Measurements from ENCODE around the gene SCN10A. TPM values are rescaled to one million over a fixed set of nuclear protein-coding genes. Genes with fewer than 3 reads are reported as not detected.

SCN10A gene
- total and polyA plus RNA-seq, 5 experiments from 2014 or later = not detected

DNA sequence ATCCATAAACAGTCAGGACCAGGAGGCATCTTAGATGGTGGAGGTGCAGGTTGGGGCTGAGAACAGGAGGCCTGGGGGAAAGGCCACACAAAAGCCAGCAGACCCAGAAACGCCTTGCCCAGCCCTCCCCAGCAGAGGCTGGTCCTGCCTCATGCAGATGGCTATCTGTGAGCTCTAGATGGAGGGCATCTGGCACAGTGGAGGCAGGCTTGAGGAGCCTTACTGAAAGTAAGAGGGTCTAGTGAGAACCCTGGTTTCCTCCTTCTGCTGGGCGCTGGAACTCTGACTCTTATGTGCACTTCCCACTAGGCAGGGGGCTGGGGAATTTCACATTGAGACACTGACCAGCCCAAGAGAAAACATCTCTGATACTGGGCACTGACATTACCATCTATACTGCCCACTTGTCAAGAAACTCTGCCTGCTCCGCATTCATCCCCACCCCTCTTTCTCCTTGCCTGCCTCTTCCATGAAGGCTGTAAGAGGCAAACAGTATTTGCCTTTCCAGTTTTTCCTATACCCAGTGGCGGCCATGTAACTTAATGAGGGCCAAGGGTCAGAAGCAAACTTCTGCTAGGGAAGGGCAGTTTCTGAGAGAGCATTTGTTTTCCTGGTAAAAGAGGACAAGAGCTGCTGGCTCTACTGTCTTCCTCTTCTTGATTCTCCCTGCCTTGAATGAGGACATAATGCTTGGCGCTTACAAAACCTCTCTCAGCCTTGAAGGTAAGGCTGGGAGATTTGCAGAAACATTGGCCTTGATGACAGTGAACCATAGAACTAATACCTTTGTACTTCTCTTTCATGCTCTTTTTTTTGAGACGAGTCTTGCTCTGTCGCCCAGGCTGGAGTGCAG is 162.1 kb downstream of the SCN10A start:
- DNase-seq = peak in 1 of 10 donors; percentile 5
- peaks cover 13 to 43% (median 36%) of the 10 kb centered on the region in 5 donors for H3K27me3 Mint-ChIP-seq
- no peak overlapping the region for H3K4me3 Mint-ChIP-seq
- no peak overlapping the region for H3K27ac Mint-ChIP-seq
- POLR2A ChIA-PET = no interaction called here
- peaks cover under 1 to 6% (median 1%) of the 10 kb centered on the region in 4 donors for H3K4me1 Mint-ChIP-seq
- H3K36me3 Mint-ChIP-seq = no peaks in the 10 kb centered on the region
- no peak for ATAC-seq
- no peaks in the 10 kb centered on the region for H3K9me3 Mint-ChIP-seq

DNA sequence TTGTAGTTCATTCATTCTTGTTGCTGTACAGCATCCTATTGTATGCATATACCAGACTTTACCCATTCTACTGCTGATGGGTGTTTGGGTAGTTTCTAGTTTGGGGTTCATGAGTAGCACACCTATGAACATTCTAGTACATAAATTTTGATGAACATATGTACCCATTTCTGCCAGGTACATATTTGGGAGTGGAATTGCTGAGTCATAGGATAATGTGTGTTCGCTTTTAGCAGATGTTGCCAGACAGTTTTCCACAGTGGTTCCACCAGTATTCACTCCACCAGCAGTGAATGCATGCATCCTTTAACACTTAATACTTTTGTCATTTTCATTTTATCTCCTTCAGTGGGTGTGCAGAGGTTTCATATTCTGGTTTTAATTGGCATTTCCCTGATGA is 163.1 kb downstream of the SCN10A start:
- DNase-seq (no peak), ATAC-seq (no peak)
- Mint-ChIP-seq H3K9me3 (no peaks in the 10 kb centered on the region), H3K27ac (no peak overlapping the region), H3K27me3 (peaks cover 15 to 33% (median 29%) of the 10 kb centered on the region in 5 donors), H3K4me3 (no peak overlapping the region), H3K36me3 (peaks cover 0 to 2% (median 0%) of the 10 kb centered on the region in 3 donors), H3K4me1 (peaks cover 6 to 10% (median 7%) of the 10 kb centered on the region in 4 donors)
- POLR2A ChIA-PET = no interaction called here

DNA sequence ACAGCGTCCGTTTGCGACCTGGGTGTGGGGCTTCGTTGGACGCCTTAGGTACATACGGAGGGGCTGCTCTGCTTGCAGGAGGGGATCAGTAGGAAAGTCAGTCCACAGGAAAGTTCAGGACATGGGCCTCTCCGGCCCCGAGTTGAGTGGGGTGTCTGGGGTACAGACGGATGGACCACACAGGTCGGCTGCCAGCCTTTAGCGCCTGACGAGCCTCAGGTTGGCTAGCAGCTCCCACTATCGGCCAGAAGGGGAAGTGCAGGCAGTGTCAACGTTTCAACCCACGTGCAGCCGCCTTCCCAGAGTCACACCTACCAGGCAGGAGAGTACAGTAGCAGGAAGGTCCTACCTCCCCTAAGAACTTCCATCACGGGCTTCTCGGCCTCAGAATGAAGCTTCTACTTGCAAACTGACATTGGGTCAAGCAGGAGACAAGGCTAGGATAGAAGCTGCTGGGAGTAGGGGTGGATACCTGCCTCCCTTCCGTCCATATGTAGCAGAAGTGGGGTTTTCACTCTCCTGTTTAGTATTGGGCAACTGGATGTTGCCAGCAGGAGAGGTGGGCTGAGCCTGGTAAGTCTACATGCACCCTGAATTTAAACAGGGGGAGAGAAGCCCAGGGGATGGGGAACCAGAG is 164.7 kb downstream of the SCN10A start:
- Mint-ChIP-seq H3K9me3 (no peaks in the 10 kb centered on the region), H3K4me3 (peak overlapping the region in 1 of 10 donors; percentile 67), H3K4me1 (peaks cover 6 to 10% (median 7%) of the 10 kb centered on the region in 4 donors), H3K27me3 (peaks cover 4 to 23% (median 16%) of the 10 kb centered on the region in 5 donors), H3K27ac (no peak overlapping the region), H3K36me3 (peaks cover 0 to 2% (median 0%) of the 10 kb centered on the region in 3 donors)
- DNase-seq (peak; percentile 51 to 83 (median 70)), ATAC-seq (peak; percentile 60 to 63)
- POLR2A ChIA-PET = interaction anchor here (1.0 to 1.2 kb wide), 2 partner anchors 130 to 161 kb away, joined by 4 read pairs; no protein-coding TSS in a partner anchor

DNA sequence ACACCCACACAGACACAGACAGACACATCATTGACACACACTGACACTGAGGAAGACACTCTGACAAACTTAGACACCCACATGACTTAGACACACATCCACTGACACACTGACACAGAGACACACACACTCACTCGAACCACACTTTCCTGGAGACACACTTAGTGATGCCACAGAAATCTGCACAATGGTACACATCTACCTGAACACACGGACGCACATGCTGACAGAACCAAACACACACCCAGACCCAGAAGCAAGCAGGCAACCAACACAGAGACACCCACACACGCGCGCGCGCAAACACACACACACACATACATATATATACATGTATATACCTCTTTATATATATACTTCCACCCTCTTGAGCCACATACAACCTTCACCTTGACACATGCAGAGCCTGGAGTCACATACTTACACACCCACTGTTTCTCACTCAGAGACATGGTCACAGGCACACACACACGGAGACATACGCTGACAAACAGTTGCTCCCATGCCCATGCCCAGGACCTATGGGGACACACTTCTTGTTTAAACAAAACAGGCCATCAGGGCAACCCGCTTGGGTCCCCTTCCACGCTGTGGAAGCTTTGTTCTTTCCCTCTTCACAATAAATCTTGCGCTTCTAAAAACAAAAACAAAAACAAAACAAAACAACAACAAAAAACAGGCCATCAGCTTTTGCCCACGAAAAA is 165.6 kb downstream of the SCN10A start:
- no peak for ATAC-seq

DNA sequence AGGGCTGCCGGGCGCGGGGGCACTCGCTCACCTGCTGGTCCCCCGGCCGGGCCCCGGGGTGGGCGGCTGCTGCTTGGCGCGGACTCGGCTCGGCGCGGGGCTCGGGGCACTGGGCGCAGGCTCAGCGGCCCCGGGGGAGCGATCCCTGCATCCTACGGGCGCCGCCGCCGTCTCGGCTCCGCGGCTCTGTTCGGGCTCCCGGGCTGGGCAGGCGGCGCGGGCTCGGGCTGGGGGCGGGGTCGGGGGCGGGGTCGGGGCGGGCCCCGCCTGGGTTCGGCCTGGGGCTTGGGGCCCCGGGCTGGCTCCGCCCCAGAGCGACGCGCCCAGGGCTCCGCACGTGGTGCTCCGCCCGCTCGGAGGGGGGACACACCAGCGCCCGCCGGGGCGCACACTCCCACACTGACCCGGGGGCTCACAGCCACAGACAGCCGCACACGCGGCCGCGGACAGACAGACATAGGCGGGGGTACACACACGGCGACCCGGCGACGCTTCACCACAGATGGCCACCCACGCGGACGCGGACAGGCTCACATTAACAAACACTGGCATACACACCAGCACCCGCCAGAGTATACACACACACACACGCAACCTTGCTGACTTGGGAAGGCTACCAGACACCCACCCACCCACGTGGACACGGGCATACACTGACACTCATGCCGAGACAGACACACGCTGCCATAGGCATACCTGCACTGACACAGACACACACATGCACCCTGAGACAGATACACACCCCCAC is 166.3 kb downstream of the SCN10A start, which contains the start of gene SCN5A:
Gene SCN5A, minus strand, starts transcription at position 188 of the 748 bp plus-strand sequence. CDS start 16,380 bp downstream, outside the sequence.
- Mint-ChIP-seq H3K27me3 (peaks cover 4 to 18% (median 14%) of the 10 kb centered on the region in 5 donors), H3K9me3 (no peaks in the 10 kb centered on the region), H3K4me1 (peaks cover 5 to 8% (median 6%) of the 10 kb centered on the region in 4 donors), H3K27ac (peak within 1 kb of the TSS in 1 of 10 donors; percentile 32), H3K4me3 (peak within 1 kb of the TSS in 9 of 10 donors; percentile 24 to 87 (median 75)), H3K36me3 (peaks cover 0 to 2% (median 0%) of the 10 kb centered on the region in 3 donors)
- DNase-seq = peak; percentile 20 to 71 (median 41)
- POLR2A ChIA-PET = no interaction called here
- peak; percentile 75 to 85 for ATAC-seq

More for the DNA sequence above, 165.6 kb downstream of the SCN10A start:
- Mint-ChIP-seq H3K4me1 (peaks cover 5 to 8% (median 6%) of the 10 kb centered on the region in 4 donors), H3K9me3 (no peaks in the 10 kb centered on the region), H3K27ac (no peak overlapping the region), H3K4me3 (no peak overlapping the region), H3K36me3 (peaks cover 0 to 2% (median 0%) of the 10 kb centered on the region in 3 donors), H3K27me3 (peaks cover 4 to 18% (median 12%) of the 10 kb centered on the region in 5 donors)
- POLR2A ChIA-PET = interaction anchor here (1.0 to 1.2 kb wide), 2 partner anchors 129 to 160 kb away, joined by 4 read pairs; no protein-coding TSS in a partner anchor
- DNase-seq = peak in 3 of 10 donors; percentile 24 to 38 (median 34)

DNA sequence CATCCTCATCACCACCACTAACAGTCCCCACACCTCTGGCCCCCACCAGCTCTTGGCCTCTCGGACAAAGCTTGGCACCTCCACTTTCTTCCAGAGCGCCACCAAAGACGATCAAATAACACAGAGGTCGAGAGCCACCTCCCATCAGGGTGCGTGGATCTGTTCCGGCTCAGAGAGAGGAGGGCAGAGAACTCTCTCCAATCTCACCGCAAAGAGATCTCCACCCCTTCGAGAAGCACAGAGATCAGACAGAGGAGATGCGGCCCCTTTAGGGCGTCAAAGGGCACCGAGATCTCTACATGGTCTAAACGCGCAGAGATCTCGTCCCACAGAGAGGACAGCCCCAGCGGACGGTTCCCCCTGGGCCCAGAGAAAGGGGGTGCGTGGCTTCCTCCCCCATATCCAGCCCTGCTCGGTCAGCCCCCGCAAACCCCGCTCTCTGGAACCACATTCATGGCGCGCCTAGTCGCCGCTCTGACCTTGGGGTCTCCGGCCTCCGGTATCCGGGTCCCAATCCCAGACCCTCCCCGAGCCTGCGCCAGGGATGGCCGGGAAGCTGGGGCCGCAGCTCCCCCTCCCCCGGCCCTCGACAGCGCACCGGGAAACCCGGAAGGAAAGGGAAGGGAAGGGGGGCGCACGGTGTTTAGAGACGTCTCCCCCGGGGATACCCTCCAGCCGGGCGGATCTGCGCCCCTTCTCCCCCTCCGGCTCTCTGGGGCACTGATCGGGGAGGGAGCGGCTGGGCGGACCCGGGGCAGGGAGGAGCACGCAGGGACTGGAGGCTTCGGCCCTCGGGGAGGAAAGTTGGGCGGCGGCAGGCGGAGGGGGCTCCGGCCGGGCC is 167.1 kb downstream of the SCN10A start:
- Mint-ChIP-seq H3K27ac (peak overlapping the region in 1 of 10 donors; percentile 32), H3K9me3 (no peaks in the 10 kb centered on the region), H3K36me3 (peaks cover 0 to 2% (median 0%) of the 10 kb centered on the region in 3 donors), H3K27me3 (peaks cover 7 to 18% (median 14%) of the 10 kb centered on the region in 5 donors), H3K4me3 (peak overlapping the region in 9 of 10 donors; percentile 24 to 87 (median 75)), H3K4me1 (peaks cover 5 to 8% (median 6%) of the 10 kb centered on the region in 4 donors)
- POLR2A ChIA-PET = no interaction called here
- ATAC-seq (peak; percentile 10 to 15), DNase-seq (peak in 3 of 10 donors; percentile 14 to 20 (median 16))

DNA sequence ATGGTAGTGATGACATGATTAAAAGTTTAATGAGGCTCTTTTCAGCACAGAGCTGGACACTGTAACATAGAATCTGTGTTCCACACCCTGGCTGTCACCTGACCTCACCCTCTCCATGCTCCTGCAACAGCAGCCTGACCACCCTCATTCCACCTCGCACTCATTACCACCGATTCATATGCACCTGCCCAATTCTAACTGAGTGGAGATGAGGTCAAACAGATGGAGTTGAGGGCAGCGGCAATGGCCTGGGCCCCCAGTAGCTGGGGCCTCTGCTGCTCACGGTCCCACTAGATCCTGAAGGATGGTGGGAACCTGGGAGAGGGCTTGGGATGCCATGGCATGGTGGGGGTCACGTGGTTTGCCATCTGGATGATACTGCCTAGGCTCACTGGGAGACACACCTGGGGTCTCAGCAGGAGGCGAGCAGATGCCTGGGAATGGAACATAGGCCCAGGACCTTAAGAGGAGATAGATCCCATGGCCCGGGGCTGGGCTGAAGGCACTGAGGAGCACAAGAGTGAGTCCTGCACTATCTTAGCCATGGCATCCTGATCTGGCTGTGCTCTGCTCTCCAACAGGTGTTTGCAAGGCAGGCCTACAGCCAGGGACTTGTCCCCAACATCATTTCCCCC is 167.9 kb downstream of the SCN10A start:
- peaks cover 4 to 12% (median 10%) of the 10 kb centered on the region in 5 donors for H3K27me3 Mint-ChIP-seq
- H3K36me3 Mint-ChIP-seq = peaks cover 0 to 2% (median 0%) of the 10 kb centered on the region in 3 donors
- no peaks in the 10 kb centered on the region for H3K9me3 Mint-ChIP-seq
- H3K27ac Mint-ChIP-seq = no peak overlapping the region
- peaks cover 5 to 8% (median 6%) of the 10 kb centered on the region in 4 donors for H3K4me1 Mint-ChIP-seq
- POLR2A ChIA-PET = no interaction called here
- ATAC-seq (no peak), DNase-seq (no peak)
- H3K4me3 Mint-ChIP-seq = peak overlapping the region in 8 of 10 donors; percentile 64 to 87 (median 78)

DNA sequence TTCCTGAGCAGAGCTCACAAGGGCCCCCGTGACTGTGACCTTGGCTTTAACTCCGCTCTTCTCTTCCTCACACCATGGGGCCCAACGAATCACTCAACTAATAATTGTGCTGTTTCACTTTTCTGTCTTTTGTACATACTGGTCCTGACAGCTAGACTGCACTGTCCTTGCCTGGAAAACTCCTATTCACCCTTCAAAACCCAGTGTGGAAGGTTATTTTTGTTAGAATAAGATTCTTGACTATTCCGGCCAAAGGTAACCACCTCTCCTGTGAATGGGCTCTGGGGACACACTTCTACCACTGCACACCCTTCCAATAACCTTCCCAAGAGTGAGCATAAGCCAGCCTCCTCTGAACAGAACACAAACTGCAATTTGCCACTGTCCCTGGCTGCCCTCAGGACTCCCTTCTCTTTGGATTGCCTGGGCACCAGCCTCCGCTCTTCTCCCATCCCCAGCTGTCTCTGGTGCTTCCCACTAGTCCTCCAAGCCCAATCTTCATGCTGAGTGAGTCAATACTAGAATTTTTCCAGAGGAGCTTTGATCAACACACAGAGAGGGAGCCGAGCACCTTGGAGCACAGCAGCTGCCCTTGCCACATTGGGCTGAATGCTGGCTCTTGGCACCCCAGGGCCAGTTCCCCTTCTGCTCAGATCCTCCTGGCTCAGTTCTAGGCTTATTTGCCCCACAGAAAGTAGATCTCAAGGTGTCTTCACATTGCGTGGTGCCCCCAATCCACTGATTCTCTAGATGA is 168.6 kb downstream of the SCN10A start:
- POLR2A ChIA-PET = no interaction called here
- no peak for ATAC-seq
- H3K27ac Mint-ChIP-seq = no peak overlapping the region
- H3K27me3 Mint-ChIP-seq = peaks cover 4 to 10% (median 5%) of the 10 kb centered on the region in 5 donors
- H3K9me3 Mint-ChIP-seq = no peaks in the 10 kb centered on the region
- H3K36me3 Mint-ChIP-seq = peaks cover 0 to 2% (median 0%) of the 10 kb centered on the region in 3 donors
- peaks cover 5 to 8% (median 6%) of the 10 kb centered on the region in 4 donors for H3K4me1 Mint-ChIP-seq
- peak in 1 of 10 donors; percentile 12 for DNase-seq
- H3K4me3 Mint-ChIP-seq = no peak overlapping the region

All from naive thymus-derived CD8-positive, alpha-beta T cell (primary cell).